NCI-H2196 treated with DMSO at 0.1 percent for 48 hours (cell line): ENCODE measurements around the gene ACTR3.

Experiments
- DNase-seq: peaks from one replicate; lab custom pipeline; 2025; ENCODE audit not compliant: unreplicated experiment; lab: John Stamatoyannopoulos, UW

The ACTR3 gene

GRCh38 chr2:113964436-113964835 lies 74.5 kb downstream of the ACTR3 start:
- DNase-seq: no peak

- no peak for DNase-seq
These were observed 75.3 kb downstream of the ACTR3 start for GRCh38 chr2:113965228-113965627.

GRCh38 chr2:113965644-113966043 lies 75.8 kb downstream of the ACTR3 start:
- no peak for DNase-seq

- no peak for DNase-seq
These were observed 76.3 kb downstream of the ACTR3 start for GRCh38 chr2:113966171-113966570.

- no peak for DNase-seq
These were observed 76.9 kb downstream of the ACTR3 start for GRCh38 chr2:113966832-113967231.

- no peak for DNase-seq
These were observed 77.4 kb downstream of the ACTR3 start for GRCh38 chr2:113967272-113967671.

- DNase-seq: no peak
These were observed 82.9 kb downstream of the ACTR3 start for GRCh38 chr2:113972766-113973165.

GRCh38 chr2:113973810-113974209 lies 83.9 kb downstream of the ACTR3 start:
- DNase-seq: no peak

- DNase-seq: no peak
These were observed 84.8 kb downstream of the ACTR3 start for GRCh38 chr2:113974727-113975126.

- no peak for DNase-seq
These were observed 86.5 kb downstream of the ACTR3 start for GRCh38 chr2:113976277-113976928.

GRCh38 chr2:113977060-113977659 lies 87.3 kb downstream of the ACTR3 start:
- no peak for DNase-seq

- no peak for DNase-seq
These were observed 88.0 kb downstream of the ACTR3 start for GRCh38 chr2:113977660-113978523.

- DNase-seq: no peak
These were observed 88.8 kb downstream of the ACTR3 start for GRCh38 chr2:113978524-113979190.

GRCh38 chr2:113979191-113980128 lies 89.6 kb downstream of the ACTR3 start:
- no peak for DNase-seq

- DNase-seq: no peak
These were observed 91.1 kb downstream of the ACTR3 start for GRCh38 chr2:113980946-113981345.

- DNase-seq: no peak
These were observed 91.7 kb downstream of the ACTR3 start for GRCh38 chr2:113981404-113982134.

- DNase-seq: no peak
These were observed 95.9 kb downstream of the ACTR3 start for GRCh38 chr2:113985554-113986397.

- DNase-seq: no peak
These were observed 96.9 kb downstream of the ACTR3 start for GRCh38 chr2:113986762-113987290.

GRCh38 chr2:113992090-113992489 lies 102.2 kb downstream of the ACTR3 start:
- no peak for DNase-seq
